Testis (tissue), 2 donors: ENCODE data around the gene LYPD4.

Source experiments
- CTCF ChIP-seq, 3 experiments: fragments of 450-650 bp in 2 of 3; fragments of 200-600 bp in 1 of 3; sonication (generic) in 1 of 3; IDR thresholded peaks; one replicate each; pipeline ENCODE4 v1.5.1; 2016 to 2019; ENCODE audit warnings: antibody characterized with exemption in 3 of 3, mild to moderate bottlenecking in 2 of 3, moderate library complexity in 1 of 3
- POLR2A ChIP-seq: fragments of 450-650 bp; IDR thresholded peaks from one replicate; pipeline ENCODE4 v1.6.1; 2017; ENCODE audit warnings: antibody characterized with exemption, mild to moderate bottlenecking, moderate library complexity

- TF ChIP-seq CTCF (IDR thresholded peaks at IDR 0.05), result no peak
- no peak for TF ChIP-seq POLR2A
Observed at GRCh38 chr19:41808663-41809566, 35.6 kb downstream of the LYPD4 start.
